CD14-positive monocyte (primary cell): Measurements from ENCODE around the gene HOXD8. TPM values are rescaled to one million over a fixed set of nuclear protein-coding genes. Genes with fewer than 3 reads are reported as not detected.

Experiments
- DNase-seq, 3 donors: peaks; one replicate each; pipeline ENCODE4 v3.0.0-alpha.2; 2011 to 2022
- H2AFZ ChIP-seq: 2 replicates; pipeline ENCODE4 v1.6.0; 2012; ENCODE audit warnings: mild to moderate bottlenecking, low read depth, low read length, inconsistent platforms; ENCODE audit not compliant: insufficient read depth, poor library complexity, severe bottlenecking
- H3K27ac ChIP-seq, 2 donors: 1 replicate in 1 of 2; 2 replicates in 1 of 2; pipeline ENCODE4 v1.5.1; 2012 to 2013; ENCODE audit warnings: low read length in 2 of 2, control low read depth in 1 of 2, inconsistent platforms in 1 of 2, low read depth in 1 of 2, mild to moderate bottlenecking in 1 of 2
- H3K27me3 ChIP-seq, 2 donors: one replicate each; pipeline versions ENCODE4 v1.6.0 to v1.6.1; 2011 to 2013; ENCODE audit warnings: low read length in 2 of 2; ENCODE audit not compliant: control insufficient read depth in 2 of 2, insufficient read depth in 2 of 2
- H3K36me3 ChIP-seq, 2 donors: replicated peaks in 1 of 2; 1 replicate in 1 of 2; 2 replicates in 1 of 2; pipeline versions ENCODE4 v1.5.1 to v1.6.1; 2012 to 2013; ENCODE audit warnings: low read length in 2 of 2, control low read depth in 1 of 2, inconsistent platforms in 1 of 2, mild to moderate bottlenecking in 1 of 2; ENCODE audit not compliant: insufficient read depth in 2 of 2, control insufficient read depth in 1 of 2
- H3K4me1 ChIP-seq, 2 donors: 1 replicate in 1 of 2; 2 replicates in 1 of 2; pipeline versions ENCODE4 v1.5.1 to v1.6.1; 2012 to 2013; ENCODE audit warnings: low read length in 2 of 2, control low read depth in 1 of 2, inconsistent platforms in 1 of 2, mild to moderate bottlenecking in 1 of 2, moderate library complexity in 1 of 2; ENCODE audit not compliant: insufficient read depth in 2 of 2, control insufficient read depth in 1 of 2
- H3K4me2 ChIP-seq: replicated peaks from 2 replicates; pipeline ENCODE3; 2012; ENCODE audit warnings: low read length, moderate library complexity, mild to moderate bottlenecking; ENCODE audit not compliant: poor library complexity, severe bottlenecking; ENCODE audit errors: extremely low read depth
- H3K4me3 ChIP-seq, 3 experiments: fragments of 200-600 bp in 1 of 3; sonication (generic) in 1 of 3; replicated peaks in 1 of 3; 1 replicate in 2 of 3; 2 replicates in 1 of 3; pipeline ENCODE4 v1.5.1; 2011 to 2013; ENCODE audit warnings: low read length in 3 of 3, mild to moderate bottlenecking in 3 of 3, control low read depth in 2 of 3, low read depth in 2 of 3, inconsistent platforms in 1 of 3, moderate library complexity in 1 of 3
- H3K79me2 ChIP-seq: 2 replicates; pipeline ENCODE4 v1.6.0; 2012; ENCODE audit warnings: mild to moderate bottlenecking, control low read depth, inconsistent platforms, low read length, moderate library complexity; ENCODE audit not compliant: insufficient read depth
- H3K9ac ChIP-seq: 2 replicates; pipeline ENCODE4 v1.6.0; 2017; ENCODE audit warnings: low read length, mild to moderate bottlenecking; ENCODE audit not compliant: insufficient read depth, poor library complexity, severe bottlenecking
- H3K9me3 ChIP-seq, 2 donors: replicated peaks in 1 of 2; 1 replicate in 1 of 2; 2 replicates in 1 of 2; pipeline versions ENCODE4 v1.5.1 to v1.6.1; 2012 to 2013; ENCODE audit warnings: low read length in 2 of 2, control low read depth in 1 of 2; ENCODE audit not compliant: control insufficient read depth in 1 of 2, insufficient read depth in 1 of 2
- H4K20me1 ChIP-seq: 2 replicates; pipeline ENCODE4 v1.6.0; 2012; ENCODE audit warnings: mild to moderate bottlenecking, low read length, control low read depth, moderate library complexity; ENCODE audit not compliant: insufficient read depth
- H3K27ac Mint-ChIP-seq, 7 donors: one replicate each; pipeline ENCODE4 v1.8.0; 2020; ENCODE audit warnings: mild to moderate bottlenecking in 7 of 7, mixed read lengths in 7 of 7, moderate library complexity in 6 of 7, inconsistent platforms in 2 of 7
- H3K27me3 Mint-ChIP-seq, 3 donors: one replicate each; pipeline ENCODE4 v1.8.0; 2021 to 2022; ENCODE audit warnings: low read depth in 3 of 3, mild to moderate bottlenecking in 3 of 3, mixed read lengths in 3 of 3, moderate library complexity in 3 of 3, inconsistent platforms in 1 of 3
- H3K36me3 Mint-ChIP-seq, 2 donors: one replicate each; pipeline ENCODE4 v1.8.0; 2020; ENCODE audit warnings: mixed read lengths in 2 of 2, inconsistent platforms in 1 of 2, mild to moderate bottlenecking in 1 of 2
- H3K4me1 Mint-ChIP-seq: one replicate; pipeline ENCODE4 v1.8.0; 2020; ENCODE audit warnings: mild to moderate bottlenecking, mixed read lengths
- H3K4me3 Mint-ChIP-seq, 2 donors: one replicate each; pipeline ENCODE4 v1.8.0; 2020; ENCODE audit warnings: mild to moderate bottlenecking in 2 of 2, mixed read lengths in 2 of 2, moderate library complexity in 1 of 2
- H3K9me3 Mint-ChIP-seq, 7 donors: one replicate each; pipeline ENCODE4 v1.8.0; 2020 to 2022; ENCODE audit warnings: mixed read lengths in 7 of 7, mild to moderate bottlenecking in 6 of 7, moderate library complexity in 6 of 7, inconsistent platforms in 2 of 7
- CTCF ChIP-seq: fragments of 200-600 bp; IDR thresholded peaks from one replicate; pipeline ENCODE4 v1.8.0; 2022; ENCODE audit warnings: antibody characterized with exemption, mild to moderate bottlenecking
- WGBS: methylation state at CpG from one replicate; pipeline ENCODE4 v1.1.5; 2013; ENCODE audit warnings: missing lambda C conversion rate; ENCODE audit not compliant: insufficient coverage; 5-methylcytosine and 5-hydroxymethylcytosine counted together
- intact Hi-C, 2 donors: fragments of 100-400 bp; cut with micrococcal nuclease; formaldehyde crosslinking; loops; one replicate each; pipeline versions ENCODE4 v1.15.0 to v1.15.1; 2023
- polyA plus RNA-seq, 3 donors: library from polyadenylated mRNA; depleted of rRNA in 1 of 3; unstranded in 2 of 3; stranded (reverse) in 1 of 3; fragments of 300-500 nt in 2 of 3; fragments of >200 nt in 1 of 3; fragmentation: Illumina TruSeq in 2 of 3; gene quantifications; 1 replicate in 2 of 3; 2 replicates in 1 of 3; pipeline ENCODE4 v1.2.3, GENCODE V29; 2012 to 2021

HOXD8 gene
- polyA plus RNA-seq, 3 donors: not detected

- peaks cover 0 to 34% of the 10 kb centered on the region in 2 donors for H3K9me3 ChIP-seq
- Mint-ChIP-seq H3K4me3 (peak overlapping the region in 1 of 2 donors; percentile 80), H3K4me1 (peaks cover 3% of the 10 kb centered on the region), H3K36me3 (no peaks in the 10 kb centered on the region), H3K27ac (no peak overlapping the region), H3K27me3 (peaks cover 92 to 100% (median 100%) of the 10 kb centered on the region in 3 donors), H3K9me3 (peaks cover 0 to 34% (median 15%) of the 10 kb centered on the region in 7 donors)
- H3K9ac ChIP-seq: no peak overlapping the region
- no peak overlapping the region for H2AFZ ChIP-seq
- H3K4me3 ChIP-seq: no peak overlapping the region
- H3K27ac ChIP-seq: no peak overlapping the region
- no peak overlapping the region for H3K4me2 ChIP-seq
- no peak for TF ChIP-seq CTCF
- H3K36me3 ChIP-seq: no peaks in the 10 kb centered on the region
- 9% methylated on average over 39 of the region's 60 CpGs for WGBS
- H3K4me1 ChIP-seq: no peaks in the 10 kb centered on the region
- H3K79me2 ChIP-seq: no peaks in the 10 kb centered on the region
- no peaks in the 10 kb centered on the region for H4K20me1 ChIP-seq
- intact Hi-C loops: no loop called here
- H3K27me3 ChIP-seq: peaks cover 87 to 100% of the 10 kb centered on the region in 2 donors
- no peak for DNase-seq
These were observed 42.7 kb downstream of the HOXD8 start for GRCh38 chr2:176172007-176172894.

- peaks cover 87 to 100% of the 10 kb centered on the region in 2 donors for H3K27me3 ChIP-seq
- H3K9me3 ChIP-seq: peaks cover 0 to 35% of the 10 kb centered on the region in 2 donors
- Mint-ChIP-seq H3K9me3 (peaks cover 0 to 34% (median 12%) of the 10 kb centered on the region in 7 donors), H3K36me3 (no peaks in the 10 kb centered on the region), H3K27me3 (peaks cover 91 to 100% (median 100%) of the 10 kb centered on the region in 3 donors), H3K4me3 (peak overlapping the region in 1 of 2 donors; percentile 76), H3K4me1 (peaks cover 5% of the 10 kb centered on the region), H3K27ac (no peak overlapping the region)
- intact Hi-C loops: no loop called here
- H3K4me1 ChIP-seq: no peaks in the 10 kb centered on the region
- no peak overlapping the region for H3K4me2 ChIP-seq
- H3K36me3 ChIP-seq: no peaks in the 10 kb centered on the region
- H3K9ac ChIP-seq: no peak overlapping the region
- no peak overlapping the region for H3K4me3 ChIP-seq
- H3K79me2 ChIP-seq: no peaks in the 10 kb centered on the region
- TF ChIP-seq CTCF: no peak
- H4K20me1 ChIP-seq: no peaks in the 10 kb centered on the region
- DNase-seq: no peak
- H2AFZ ChIP-seq: no peak overlapping the region
- no peak overlapping the region for H3K27ac ChIP-seq
- WGBS: 17% methylated on average over 1 of the region's 14 CpGs
These were observed 43.5 kb downstream of the HOXD8 start for GRCh38 chr2:176172895-176173566.
